HepG2 (cell line): Measurements from ENCODE around the gene SRCIN1. TPM values are rescaled to one million over a fixed set of nuclear protein-coding genes. Genes with fewer than 3 reads are reported as not detected.

Experiments
- BATF2 ChIP-seq: sonication (generic); formaldehyde crosslinking; IDR thresholded peaks from 2 replicates; pipeline ENCODE4 v1.8.0; 2022; ENCODE audit warnings: mild to moderate bottlenecking, missing genetic modification reagents, moderate library complexity
- ELF4 ChIP-seq: sonication (generic); formaldehyde crosslinking; IDR thresholded peaks from 2 replicates; pipeline ENCODE4 v1.5.0; 2020; ENCODE audit warnings: missing genetic modification reagents, mild to moderate bottlenecking, moderate library complexity, borderline replicate concordance
- FOXK1 ChIP-seq: sonication (generic); formaldehyde crosslinking; IDR thresholded peaks from 2 replicates; pipeline ENCODE4 v1.4.0; 2020; ENCODE audit warnings: low read depth, missing genetic modification reagents, borderline replicate concordance
- GTF2F1 ChIP-seq: fragments of 150-350 bp; IDR thresholded peaks from 2 replicates; pipeline ENCODE4 v1.6.1; 2014; ENCODE audit warnings: low read length
- GZF1 ChIP-seq: sonication (generic); formaldehyde crosslinking; IDR thresholded peaks from 2 replicates; pipeline ENCODE4 v1.5.1; 2020; ENCODE audit warnings: mild to moderate bottlenecking, missing genetic modification reagents
- ISL2 ChIP-seq: sonication (generic); formaldehyde crosslinking; IDR thresholded peaks from 2 replicates; pipeline ENCODE4 v1.5.0; 2020; ENCODE audit warnings: missing genetic modification reagents
- NAIF1 ChIP-seq: sonication (generic); formaldehyde crosslinking; IDR thresholded peaks from 2 replicates; pipeline ENCODE4 v1.5.0; 2020; ENCODE audit warnings: mild to moderate bottlenecking, missing genetic modification reagents, borderline replicate concordance
- NR1H2 ChIP-seq: sonication (generic); formaldehyde crosslinking; IDR thresholded peaks from 2 replicates; pipeline ENCODE4 v1.8.1; 2022; ENCODE audit warnings: low read depth, missing genetic modification reagents, borderline replicate concordance
- NR2C2 ChIP-seq: sonication (generic); formaldehyde crosslinking; IDR thresholded peaks from 2 replicates; pipeline ENCODE4 v1.4.0; 2020; ENCODE audit warnings: missing genetic modification reagents, mild to moderate bottlenecking, moderate library complexity, borderline replicate concordance
- PBX2 ChIP-seq: IDR thresholded peaks from 2 replicates; pipeline ENCODE4 v1.6.1; 2016; ENCODE audit warnings: control low read depth
- RAD51 ChIP-seq: fragments of 450-650 bp; IDR thresholded peaks from 2 replicates; pipeline ENCODE4 v1.6.1; 2016; ENCODE audit warnings: borderline replicate concordance
- RFXAP ChIP-seq: sonication (generic); formaldehyde crosslinking; IDR thresholded peaks from 2 replicates; pipeline ENCODE4 v1.4.0; 2020; ENCODE audit warnings: missing genetic modification reagents, borderline replicate concordance
- SETDB1 ChIP-seq: sonication (generic); formaldehyde crosslinking; IDR thresholded peaks from 2 replicates; pipeline ENCODE4 v1.5.1; 2020; ENCODE audit warnings: missing genetic modification reagents, mild to moderate bottlenecking, borderline replicate concordance
- TP53 ChIP-seq: sonication (generic); formaldehyde crosslinking; conservative IDR thresholded peaks from 2 replicates; pipeline ENCODE4 v1.4.0; 2020; ENCODE audit warnings: missing genetic modification reagents
- ZFP1 ChIP-seq: IDR thresholded peaks from 2 replicates; pipeline ENCODE4 v1.6.1; 2016
- ZFP62 ChIP-seq: sonication (generic); formaldehyde crosslinking; IDR thresholded peaks from 2 replicates; pipeline ENCODE4 v1.4.0; 2020; ENCODE audit warnings: missing genetic modification reagents
- ZFYVE20 ChIP-seq: sonication (generic); formaldehyde crosslinking; IDR thresholded peaks from 2 replicates; pipeline ENCODE4 v1.8.0; 2023; ENCODE audit warnings: low read depth, mild to moderate bottlenecking, moderate library complexity, missing genetic modification reagents, borderline replicate concordance
- ZNF124 ChIP-seq: sonication (generic); formaldehyde crosslinking; IDR thresholded peaks from 2 replicates; pipeline ENCODE4 v1.4.0; 2020; ENCODE audit warnings: missing genetic modification reagents
- ZNF17 ChIP-seq: sonication (generic); formaldehyde crosslinking; IDR thresholded peaks from 2 replicates; pipeline ENCODE4 v1.5.0; 2020; ENCODE audit warnings: mild to moderate bottlenecking, missing genetic modification reagents
- ZNF180 ChIP-seq: sonication (generic); formaldehyde crosslinking; IDR thresholded peaks from 2 replicates; pipeline ENCODE4 v1.4.0; 2020; ENCODE audit warnings: low read depth, missing genetic modification reagents, borderline replicate concordance
- ZNF234 ChIP-seq: sonication (generic); formaldehyde crosslinking; conservative IDR thresholded peaks from 2 replicates; pipeline ENCODE4 v1.5.1; 2020; ENCODE audit warnings: mild to moderate bottlenecking, missing genetic modification reagents
- ZNF296 ChIP-seq: sonication (generic); formaldehyde crosslinking; conservative IDR thresholded peaks from 2 replicates; pipeline ENCODE4 v1.5.0; 2020; ENCODE audit warnings: mild to moderate bottlenecking, missing genetic modification reagents
- ZNF430 ChIP-seq: sonication (generic); formaldehyde crosslinking; IDR thresholded peaks from 2 replicates; pipeline ENCODE4 v1.9.0; 2021; ENCODE audit warnings: mild to moderate bottlenecking, missing genetic modification reagents
- ZNF484 ChIP-seq: sonication (generic); formaldehyde crosslinking; IDR thresholded peaks from 2 replicates; pipeline ENCODE4 v1.5.1; 2020; ENCODE audit warnings: mild to moderate bottlenecking, low read depth, missing genetic modification reagents, borderline replicate concordance
- ZNF567 ChIP-seq: sonication (generic); formaldehyde crosslinking; IDR thresholded peaks from 2 replicates; pipeline ENCODE4 v1.8.1; 2023; ENCODE audit warnings: mild to moderate bottlenecking, missing genetic modification reagents, borderline replicate concordance
- ZNF713 ChIP-seq: sonication (generic); formaldehyde crosslinking; IDR thresholded peaks from 2 replicates; pipeline ENCODE4 v1.4.0; 2020; ENCODE audit warnings: mild to moderate bottlenecking, missing genetic modification reagents
- ZNF746 ChIP-seq: sonication (generic); formaldehyde crosslinking; IDR thresholded peaks from 2 replicates; pipeline ENCODE4 v1.8.0; 2022; ENCODE audit warnings: mild to moderate bottlenecking, missing genetic modification reagents
- ZNF790 ChIP-seq: sonication (generic); formaldehyde crosslinking; IDR thresholded peaks from 2 replicates; pipeline ENCODE4 v1.8.0; 2022; ENCODE audit warnings: missing genetic modification reagents, mild to moderate bottlenecking, borderline replicate concordance
- ZNF879 ChIP-seq: sonication (generic); formaldehyde crosslinking; IDR thresholded peaks from 2 replicates; pipeline ENCODE4 v1.8.1; 2023; ENCODE audit warnings: missing genetic modification reagents
- ZSCAN29 ChIP-seq: sonication (generic); formaldehyde crosslinking; conservative IDR thresholded peaks from 2 replicates; pipeline ENCODE4 v1.4.0; 2020; ENCODE audit warnings: mild to moderate bottlenecking, missing genetic modification reagents
- ZZZ3 ChIP-seq: sonication (generic); formaldehyde crosslinking; IDR thresholded peaks from 2 replicates; pipeline ENCODE4 v1.4.0; 2020; ENCODE audit warnings: missing genetic modification reagents, mild to moderate bottlenecking, borderline replicate concordance
- polyA plus RNA-seq, 8 experiments: library from polyadenylated mRNA; depleted of rRNA in 3 of 8; stranded (reverse) in 7 of 8; unstranded in 1 of 8; fragments of >200 nt; fragmentation: Illumina TruSeq in 4 of 8; extraction: Trizol in 4 of 8; gene quantifications; 2 replicates each; pipeline versions ENCODE4 v1.2.1 to v1.2.3, GENCODE V29; 2011 to 2016; ENCODE audit warnings: low read depth in 4 of 8, missing spikeins in 1 of 8, mixed read lengths in 1 of 8; ENCODE audit not compliant: insufficient read depth in 1 of 8
- total RNA-seq, 5 experiments: library from RNA; depleted of rRNA; stranded (reverse); fragments of >200 nt; fragmentation: Illumina TruSeq; extraction: Trizol; gene quantifications; 2 replicates each; pipeline ENCODE4 v1.2.3, GENCODE V29; 2016; ENCODE audit warnings: low read depth in 1 of 5

Gene SRCIN1
- total and polyA plus RNA-seq, 2 of the 13 experiments (the other 11 are each of a cell fraction or from before 2014, with no cell fraction given), result 1.2 to 9.6 TPM

GRCh38 chr17:38613981-38614779 is 8.4 kb upstream of the SRCIN1 start (continued):
- TF ChIP-seq PBX2 (CRISPR knock-in tag) (no peak), ZFP62 (no peak), GTF2F1 (peak; percentile 88), ZFP1 (CRISPR knock-in tag) (peak; percentile 94), ZNF124 (CRISPR knock-in tag) (peak; percentile 95), ZNF296 (CRISPR knock-in tag) (no peak), ZFYVE20 (CRISPR knock-in tag) (no peak), RAD51 (peak; percentile 40), NR2C2 (CRISPR knock-in tag) (peak; percentile 78; the same call in 1 of the 2 replicates), ZNF234 (CRISPR knock-in tag) (no peak; the same call in 1 of the 2 replicates), SETDB1 (CRISPR knock-in tag) (no peak), ZNF567 (CRISPR knock-in tag) (peak; percentile 57; the same call in 1 of the 2 replicates), ELF4 (CRISPR knock-in tag) (peak; percentile 84), ZZZ3 (CRISPR knock-in tag) (no peak), ZNF879 (CRISPR knock-in tag) (0 out of 2 replicates have a peak, but pooled peaks have one; percentile 64), NR1H2 (CRISPR knock-in tag) (no peak), ZNF713 (CRISPR knock-in tag) (0 out of 2 replicates have a peak, but pooled peaks have one; percentile 20), ZNF746 (peak; percentile 98), NAIF1 (CRISPR knock-in tag) (0 out of 2 replicates have a peak, but pooled peaks have one; percentile 17), GZF1 (peak; percentile 8; the same call in 1 of the 2 replicates), FOXK1 (peak; percentile 96; the same call in 1 of the 2 replicates), ZNF430 (CRISPR knock-in tag) (peak; percentile 81; the same call in 1 of the 2 replicates), BATF2 (no peak), ISL2 (CRISPR knock-in tag) (peak; percentile 96), TP53 (CRISPR knock-in tag) (no peak), ZSCAN29 (CRISPR knock-in tag) (no peak), ZNF180 (no peak), RFXAP (peak; percentile 94), ZNF484 (CRISPR knock-in tag) (no peak), ZNF790 (CRISPR knock-in tag) (0 out of 2 replicates have a peak, but pooled peaks have one; percentile 32), ZNF17 (CRISPR knock-in tag) (no peak; the same call in 1 of the 2 replicates)
